Esophagus squamous epithelium (tissue), 5 donors: ENCODE results near the gene PNCK. TPM values are rescaled to one million over a fixed set of nuclear protein-coding genes. Genes with fewer than 3 reads are reported as not detected.

ENCODE experiments used
- DNase-seq: peaks from one replicate; lab custom pipeline; 2025; lab: John Stamatoyannopoulos, UW
- H3K27ac ChIP-seq, 4 donors: fragments of 200-600 bp; sonication (generic); one replicate each; pipeline ENCODE4 v1.5.1; 2016 to 2019; ENCODE audit warnings: mild to moderate bottlenecking in 1 of 4
- H3K27me3 ChIP-seq, 4 donors: fragments of 200-600 bp; sonication (generic); 1 replicate in 3 of 4; 2 replicates in 1 of 4; pipeline versions ENCODE4 v1.5.1 to v1.6.0; 2017 to 2021; ENCODE audit warnings: antibody characterized with exemption in 1 of 4
- H3K36me3 ChIP-seq, 3 donors: fragments of 200-600 bp; sonication (generic); one replicate each; pipeline ENCODE4 v1.5.1; 2016 to 2019
- H3K4me1 ChIP-seq, 3 donors: fragments of 200-600 bp; sonication (generic); one replicate each; pipeline ENCODE4 v1.5.1; 2017 to 2019
- H3K4me3 ChIP-seq, 4 donors: fragments of 200-600 bp; sonication (generic); 1 replicate in 3 of 4; 2 replicates in 1 of 4; pipeline ENCODE4 v1.5.1; 2016 to 2019; ENCODE audit warnings: mild to moderate bottlenecking in 2 of 4, moderate library complexity in 1 of 4
- H3K9me3 ChIP-seq, 3 donors: fragments of 200-600 bp; sonication (generic); one replicate each; pipeline ENCODE4 v1.5.1; 2016 to 2019
- POLR2A ChIP-seq, 4 donors: fragments of 450-650 bp; IDR thresholded peaks; one replicate each; pipeline ENCODE4 v1.6.1; 2017; ENCODE audit warnings: antibody characterized with exemption in 4 of 4, mild to moderate bottlenecking in 4 of 4, moderate library complexity in 3 of 4
- whole genome bisulfite sequencing, 2 donors: methylation state at CpG; one replicate each; pipeline ENCODE4 v1.1.5; 2018; 5-methylcytosine and 5-hydroxymethylcytosine counted together
- intact Hi-C: fragments of 100-400 bp; cut with DNase I; formaldehyde crosslinking; loops from one replicate; pipeline ENCODE4 v1.15.0; 2022
- total RNA-seq, 4 donors: library from RNA; depleted of rRNA; stranded (reverse); fragments of >200 nt; gene quantifications; one replicate each; pipeline ENCODE4 v1.1.0, GENCODE V29; 2016
- TF ChIP-seq, protein P1 (sequence below), 6 experiments: fragments of 450-650 bp in 4 of 6; fragments of 200-600 bp in 2 of 6; sonication (generic) in 2 of 6; IDR thresholded peaks; one replicate each; pipeline ENCODE4 v1.5.1; 2016 to 2019; ENCODE audit warnings: antibody characterized with exemption in 6 of 6, mild to moderate bottlenecking in 4 of 6, moderate library complexity in 4 of 6
- donor health status: DM: yes; HTN: yes; CAD: no.

PNCK gene
- total RNA-seq, 4 donors from 2014 or later = 0.82 to 5.7 (median 1.5) TPM; not detected in 1

DNA sequence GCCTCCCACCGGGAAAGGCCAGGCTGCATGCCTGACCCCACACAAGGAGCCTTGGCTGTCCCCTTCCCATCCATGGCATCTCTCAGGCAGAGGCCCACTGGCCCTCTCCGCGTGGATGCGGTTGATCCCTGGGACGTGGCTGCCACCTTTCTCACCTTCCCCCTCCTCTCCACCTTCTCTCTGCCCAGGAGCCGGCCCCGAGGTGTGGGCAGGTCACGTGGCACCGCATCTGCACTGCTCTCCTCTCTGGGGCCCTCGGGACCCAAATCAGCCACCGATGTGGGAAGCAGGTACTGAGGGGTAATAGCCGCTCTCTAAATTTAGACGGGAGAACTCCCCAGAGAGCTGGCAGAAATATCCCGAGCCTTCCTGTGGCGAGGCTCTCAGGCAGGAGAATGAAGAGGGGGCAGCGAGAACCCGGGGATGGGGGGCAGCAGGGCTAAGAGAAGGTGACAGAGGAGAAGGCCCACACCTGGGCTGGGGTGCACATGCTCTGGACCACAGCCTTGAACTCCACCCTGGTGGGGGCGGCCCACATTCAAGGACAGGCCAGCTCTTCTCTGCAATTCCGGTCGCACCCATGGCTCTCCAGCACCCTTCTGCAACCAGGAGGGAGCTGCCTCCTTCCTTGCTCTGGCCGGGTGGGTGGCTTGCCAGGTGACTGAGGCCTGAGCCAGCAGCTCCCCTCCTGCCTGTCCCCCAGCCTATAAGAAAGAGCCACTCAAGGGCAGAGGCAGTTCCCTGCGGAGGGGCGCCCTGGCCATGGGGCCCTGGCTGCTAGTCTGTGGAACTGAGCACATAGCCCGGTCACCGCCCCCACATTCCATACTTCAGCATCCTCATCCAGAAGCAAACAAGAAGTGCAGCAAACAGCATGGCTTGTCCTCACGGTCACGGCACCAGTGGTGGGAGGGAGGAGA lies 36.2 kb downstream of the PNCK start:
- Histone ChIP-seq H3K9me3 (no peaks in the 10 kb centered on the region), H3K36me3 (no peaks in the 10 kb centered on the region), H3K4me3 (no peak overlapping the region), H3K4me1 (peaks cover 0 to 9% (median 8%) of the 10 kb centered on the region in 3 donors), H3K27ac (no peak overlapping the region), H3K27me3 (peaks cover 0 to 46% (median 8%) of the 10 kb centered on the region in 4 donors)
- intact Hi-C loops = no loop called here
- TF ChIP-seq, protein P1, sequence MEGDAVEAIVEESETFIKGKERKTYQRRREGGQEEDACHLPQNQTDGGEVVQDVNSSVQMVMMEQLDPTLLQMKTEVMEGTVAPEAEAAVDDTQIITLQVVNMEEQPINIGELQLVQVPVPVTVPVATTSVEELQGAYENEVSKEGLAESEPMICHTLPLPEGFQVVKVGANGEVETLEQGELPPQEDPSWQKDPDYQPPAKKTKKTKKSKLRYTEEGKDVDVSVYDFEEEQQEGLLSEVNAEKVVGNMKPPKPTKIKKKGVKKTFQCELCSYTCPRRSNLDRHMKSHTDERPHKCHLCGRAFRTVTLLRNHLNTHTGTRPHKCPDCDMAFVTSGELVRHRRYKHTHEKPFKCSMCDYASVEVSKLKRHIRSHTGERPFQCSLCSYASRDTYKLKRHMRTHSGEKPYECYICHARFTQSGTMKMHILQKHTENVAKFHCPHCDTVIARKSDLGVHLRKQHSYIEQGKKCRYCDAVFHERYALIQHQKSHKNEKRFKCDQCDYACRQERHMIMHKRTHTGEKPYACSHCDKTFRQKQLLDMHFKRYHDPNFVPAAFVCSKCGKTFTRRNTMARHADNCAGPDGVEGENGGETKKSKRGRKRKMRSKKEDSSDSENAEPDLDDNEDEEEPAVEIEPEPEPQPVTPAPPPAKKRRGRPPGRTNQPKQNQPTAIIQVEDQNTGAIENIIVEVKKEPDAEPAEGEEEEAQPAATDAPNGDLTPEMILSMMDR (IDR thresholded peaks at IDR 0.05) = no peak
- TF ChIP-seq POLR2A (IDR thresholded peaks at IDR 0.05) = no peak
- 88 to 97% methylated on average over 5 to 8 of the region's 27 CpGs for WGBS, 2 donors
- DNase-seq = no peak

DNA sequence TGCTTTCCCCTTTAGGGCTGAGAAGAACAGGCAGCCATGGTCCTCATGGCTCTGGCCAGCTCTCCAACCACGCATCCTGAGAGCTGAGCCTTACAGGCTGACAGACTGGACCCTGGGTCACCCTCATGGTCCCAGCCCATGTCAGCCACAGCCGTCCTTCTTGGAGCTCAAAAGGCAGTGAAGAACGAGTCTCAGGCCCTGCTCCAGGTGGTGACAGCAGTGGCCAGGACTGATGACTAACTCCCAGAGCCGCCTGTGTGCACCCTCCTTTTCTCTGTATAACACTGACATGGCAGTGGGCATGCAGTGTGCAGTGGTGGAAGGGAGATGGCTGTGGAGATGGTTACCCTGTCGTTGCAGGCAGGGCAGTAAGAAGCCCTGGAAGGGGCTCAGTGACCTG lies 36.9 kb downstream of the PNCK start:
- Histone ChIP-seq H3K4me3 (no peak overlapping the region), H3K9me3 (no peaks in the 10 kb centered on the region), H3K4me1 (peaks cover 0 to 3% (median 1%) of the 10 kb centered on the region in 3 donors), H3K27ac (no peak overlapping the region), H3K36me3 (no peaks in the 10 kb centered on the region), H3K27me3 (peaks cover 0 to 39% (median 2%) of the 10 kb centered on the region in 4 donors)
- WGBS, 2 donors = no CpG with 5 or more reads among the region's 5 CpGs
- no peak for DNase-seq
- intact Hi-C loops = no loop called here
- no peak for TF ChIP-seq POLR2A (IDR thresholded peaks at IDR 0.05)
- TF ChIP-seq, protein P1 (IDR thresholded peaks at IDR 0.05) = no peak

- no peak for DNase-seq
- Histone ChIP-seq H3K36me3 (no peaks in the 10 kb centered on the region), H3K4me1 (no peaks in the 10 kb centered on the region), H3K9me3 (no peaks in the 10 kb centered on the region), H3K27ac (no peak overlapping the region), H3K27me3 (peaks cover 0 to 32% (median 0%) of the 10 kb centered on the region in 4 donors), H3K4me3 (no peak overlapping the region)
- intact Hi-C loops = no loop called here
- 72% methylated on average over 3 of the region's 21 CpGs; no CpG with 5 or more reads in 1 of the 2 donors for WGBS, 2 donors
- no peak for TF ChIP-seq POLR2A (IDR thresholded peaks at IDR 0.05)
- TF ChIP-seq, protein P1 (IDR thresholded peaks at IDR 0.05) = peak in 1 of 6 experiments; percentile 9
Observed at GRCh38 chrX:153635788-153636668, 37.6 kb downstream of the PNCK start.

- H3K9me3 ChIP-seq = no peaks in the 10 kb centered on the region
- no peak for TF ChIP-seq POLR2A (IDR thresholded peaks at IDR 0.05)
- TF ChIP-seq, protein P1 (IDR thresholded peaks at IDR 0.05) = no peak
- DNase-seq = no peak
- 20 to 76% methylated on average over 3 to 6 of the region's 6 CpGs for WGBS, 2 donors
- H3K36me3 ChIP-seq = no peaks in the 10 kb centered on the region
- H3K27ac ChIP-seq = no peak overlapping the region
- H3K4me1 ChIP-seq = no peaks in the 10 kb centered on the region
- no peak overlapping the region for H3K4me3 ChIP-seq
- intact Hi-C loops = no loop called here
- H3K27me3 ChIP-seq = peaks cover 0 to 26% (median 0%) of the 10 kb centered on the region in 4 donors
Observed at GRCh38 chrX:153635388-153635787, 38.2 kb downstream of the PNCK start.
